ENCODE data around the gene SNAP25.

SNAP25 gene

GRCh38 chr20:10278412-10278811, 59.8 kb downstream of the SNAP25 start:
- H3K27me3 ChIP-seq (replicated peaks), result no peaks in the 10 kb centered on the region
- TF ChIP-seq CTCF (IDR thresholded peaks at IDR 0.05; ENCODE audit: low read depth, low read length, missing control alignments), result no peak

GRCh38 chr20:10280018-10280908, 61.6 kb downstream of the SNAP25 start:
- no peak overlapping the region for H3K4me3 ChIP-seq (ENCODE audit: low read depth, low read length)
- no peak for TF ChIP-seq CTCF (IDR thresholded peaks at IDR 0.05; ENCODE audit: low read depth, low read length, missing control alignments)
- H3K36me3 ChIP-seq (replicated peaks), result no peaks in the 10 kb centered on the region
- no peaks in the 10 kb centered on the region for H3K27me3 ChIP-seq (replicated peaks)
- in situ Hi-C loops (cut with HindIII; ENCODE audit: low pct_ligation_motif_present, low sequenced_read_pairs), result no loop called here
- H3K27ac ChIP-seq, result no peak overlapping the region
- no peak for DNase-seq

More at GRCh38 chr20:10278412-10278811, 59.8 kb downstream of the SNAP25 start:
- Histone ChIP-seq H3K27ac (no peak overlapping the region), H3K36me3 (replicated peaks) (no peaks in the 10 kb centered on the region), H3K4me3 (ENCODE audit: low read depth, low read length) (no peak overlapping the region)
- no peak for DNase-seq
- in situ Hi-C loops (cut with HindIII; ENCODE audit: low pct_ligation_motif_present, low sequenced_read_pairs), result no loop called here

- TF ChIP-seq CTCF (IDR thresholded peaks at IDR 0.05; ENCODE audit: low read depth, low read length, missing control alignments), result no peak
- Histone ChIP-seq H3K36me3 (replicated peaks) (no peaks in the 10 kb centered on the region), H3K27ac (no peak overlapping the region), H3K4me3 (ENCODE audit: low read depth, low read length) (no peak overlapping the region), H3K27me3 (replicated peaks) (no peaks in the 10 kb centered on the region)
- no peak for DNase-seq
- in situ Hi-C loops (cut with HindIII; ENCODE audit: low pct_ligation_motif_present, low sequenced_read_pairs), result no loop called here
These were observed 63.3 kb downstream of the SNAP25 start for GRCh38 chr20:10281911-10282310.

- Histone ChIP-seq H3K4me3 (ENCODE audit: low read depth, low read length) (no peak overlapping the region), H3K27me3 (replicated peaks) (no peaks in the 10 kb centered on the region), H3K36me3 (replicated peaks) (no peaks in the 10 kb centered on the region), H3K27ac (no peak overlapping the region)
- in situ Hi-C loops (cut with HindIII; ENCODE audit: low pct_ligation_motif_present, low sequenced_read_pairs), result no loop called here
- peak; percentile 45 for DNase-seq
- no peak for TF ChIP-seq CTCF (IDR thresholded peaks at IDR 0.05; ENCODE audit: low read depth, low read length, missing control alignments)
These were observed 64.4 kb downstream of the SNAP25 start for GRCh38 chr20:10282979-10283456.

GRCh38 chr20:10286356-10286755, 67.7 kb downstream of the SNAP25 start:
- Histone ChIP-seq H3K27ac (no peak overlapping the region), H3K27me3 (replicated peaks) (no peaks in the 10 kb centered on the region), H3K4me3 (ENCODE audit: low read depth, low read length) (no peak overlapping the region), H3K36me3 (replicated peaks) (no peaks in the 10 kb centered on the region)
- TF ChIP-seq CTCF (IDR thresholded peaks at IDR 0.05; ENCODE audit: low read depth, low read length, missing control alignments), result no peak
- no peak for DNase-seq
- in situ Hi-C loops (cut with HindIII; ENCODE audit: low pct_ligation_motif_present, low sequenced_read_pairs), result no loop called here
